ENCODE results near the gene RPS6KB2.

- TF ChIP-seq, protein P1, sequence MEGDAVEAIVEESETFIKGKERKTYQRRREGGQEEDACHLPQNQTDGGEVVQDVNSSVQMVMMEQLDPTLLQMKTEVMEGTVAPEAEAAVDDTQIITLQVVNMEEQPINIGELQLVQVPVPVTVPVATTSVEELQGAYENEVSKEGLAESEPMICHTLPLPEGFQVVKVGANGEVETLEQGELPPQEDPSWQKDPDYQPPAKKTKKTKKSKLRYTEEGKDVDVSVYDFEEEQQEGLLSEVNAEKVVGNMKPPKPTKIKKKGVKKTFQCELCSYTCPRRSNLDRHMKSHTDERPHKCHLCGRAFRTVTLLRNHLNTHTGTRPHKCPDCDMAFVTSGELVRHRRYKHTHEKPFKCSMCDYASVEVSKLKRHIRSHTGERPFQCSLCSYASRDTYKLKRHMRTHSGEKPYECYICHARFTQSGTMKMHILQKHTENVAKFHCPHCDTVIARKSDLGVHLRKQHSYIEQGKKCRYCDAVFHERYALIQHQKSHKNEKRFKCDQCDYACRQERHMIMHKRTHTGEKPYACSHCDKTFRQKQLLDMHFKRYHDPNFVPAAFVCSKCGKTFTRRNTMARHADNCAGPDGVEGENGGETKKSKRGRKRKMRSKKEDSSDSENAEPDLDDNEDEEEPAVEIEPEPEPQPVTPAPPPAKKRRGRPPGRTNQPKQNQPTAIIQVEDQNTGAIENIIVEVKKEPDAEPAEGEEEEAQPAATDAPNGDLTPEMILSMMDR (IDR thresholded peaks at IDR 0.05) = no peak
- TF ChIP-seq EP300 (IDR thresholded peaks at IDR 0.05; ENCODE audit: low read depth) = no peak
- no peak for TF ChIP-seq POLR2A (IDR thresholded peaks at IDR 0.05)
Observed at GRCh38 chr11:67458266-67458665, 30.0 kb downstream of the RPS6KB2 start.
